Keratinocyte (primary cell): ENCODE data around the gene ACTN2. TPM values are rescaled to one million over a fixed set of nuclear protein-coding genes. Genes with fewer than 3 reads are reported as not detected.

Experiments
- DNase-seq: peaks from one replicate; pipeline ENCODE4 v3.0.0-alpha.2; 2011; ENCODE audit warnings: low read depth, missing footprints, low spot score
- FAIRE-seq: peaks from 2 replicates; lab custom pipeline; 2011; peaks lifted over from hg19 to GRCh38; lab: Jason Lieb, UNC
- H2AFZ ChIP-seq: 2 replicates; pipeline ENCODE4 v1.6.0; 2012; ENCODE audit warnings: low read length, control low read depth, inconsistent platforms; ENCODE audit not compliant: control insufficient read depth
- H3K27ac ChIP-seq: 2 replicates; pipeline ENCODE4 v1.5.1; 2011; ENCODE audit warnings: low read length; ENCODE audit not compliant: control insufficient read depth, insufficient read depth
- H3K27me3 ChIP-seq: 3 replicates; pipeline ENCODE4 v1.6.0; 2011; ENCODE audit warnings: low read length; ENCODE audit not compliant: control insufficient read depth, insufficient read depth; ENCODE audit errors: extremely low read depth
- H3K36me3 ChIP-seq, 2 experiments: 2 replicates in 1 of 2; 3 replicates in 1 of 2; pipeline ENCODE4 v1.5.1; 2011; ENCODE audit warnings: low read length in 2 of 2, mild to moderate bottlenecking in 1 of 2; ENCODE audit not compliant: control insufficient read depth in 2 of 2, insufficient read depth in 2 of 2; ENCODE audit errors: extremely low read depth in 1 of 2
- H3K4me1 ChIP-seq: 3 replicates; pipeline ENCODE4 v1.5.1; 2011; ENCODE audit warnings: low read length; ENCODE audit not compliant: control insufficient read depth, insufficient read depth; ENCODE audit errors: extremely low read depth
- H3K4me2 ChIP-seq: 3 replicates; pipeline ENCODE4 v1.6.0; 2011; ENCODE audit warnings: low read depth, low read length; ENCODE audit not compliant: control insufficient read depth, insufficient read depth; ENCODE audit errors: extremely low read depth
- H3K4me3 ChIP-seq, 3 experiments: fragments of 200-600 bp in 1 of 3; sonication (generic) in 1 of 3; 2 replicates in 2 of 3; 3 replicates in 1 of 3; pipeline ENCODE4 v1.5.1; 2011 to 2016; ENCODE audit warnings: low read length in 3 of 3, mild to moderate bottlenecking in 3 of 3, control low read depth in 2 of 3, inconsistent platforms in 1 of 3, low read depth in 1 of 3, mixed read lengths in 1 of 3, mixed run types in 1 of 3, moderate library complexity in 1 of 3; ENCODE audit not compliant: control insufficient read depth in 2 of 3, insufficient read depth in 2 of 3; ENCODE audit errors: extremely low read depth in 1 of 3
- H3K79me2 ChIP-seq: 2 replicates; pipeline ENCODE4 v1.6.0; 2012; ENCODE audit warnings: low read length; ENCODE audit not compliant: control insufficient read depth, insufficient read depth
- H3K9ac ChIP-seq: 3 replicates; pipeline ENCODE4 v1.6.0; 2011; ENCODE audit warnings: low read length; ENCODE audit not compliant: control insufficient read depth, insufficient read depth; ENCODE audit errors: extremely low read depth
- H3K9me1 ChIP-seq: 3 replicates; pipeline ENCODE4 v1.6.0; 2011; ENCODE audit warnings: low read length; ENCODE audit not compliant: control insufficient read depth, insufficient read depth; ENCODE audit errors: extremely low read depth
- H3K9me3 ChIP-seq: 2 replicates; pipeline ENCODE4 v1.5.1; 2012; ENCODE audit warnings: low read depth, low read length; ENCODE audit not compliant: control insufficient read depth
- H4K20me1 ChIP-seq: 3 replicates; pipeline ENCODE4 v1.6.0; 2011; ENCODE audit warnings: low read length; ENCODE audit not compliant: control insufficient read depth, insufficient read depth; ENCODE audit errors: extremely low read depth
- CTCF ChIP-seq, 3 experiments: IDR thresholded peaks in 1 of 3; conservative IDR thresholded peaks in 1 of 3; optimal IDR thresholded peaks in 1 of 3; 2 replicates in 2 of 3; 3 replicates in 1 of 3; pipeline versions ENCODE3 to v1.5.1; 2011; ENCODE audit warnings: low read length in 3 of 3, mild to moderate bottlenecking in 3 of 3, moderate library complexity in 2 of 3, control low read depth in 1 of 3, inconsistent platforms in 1 of 3; ENCODE audit not compliant: insufficient read depth in 2 of 3; ENCODE audit errors: extremely low read depth in 1 of 3
- EZH2 ChIP-seq: IDR thresholded peaks from one replicate; pipeline ENCODE4 v1.6.1; 2012; ENCODE audit warnings: inconsistent platforms, mild to moderate bottlenecking, low read length, moderate library complexity
- dilution Hi-C: fragments of 300-500 bp; cut with MboI; formaldehyde crosslinking; loops from one replicate; pipeline ENCODE4 v1.7.0; 2020; ENCODE audit warnings: low sequenced_read_pairs; ENCODE audit not compliant: extremely low pct_ligation_motif_present
- polyA plus RNA-seq, 5 experiments: library from polyadenylated mRNA; depleted of rRNA in 3 of 5; stranded (reverse) in 3 of 5; stranded (forward) in 1 of 5; unstranded in 1 of 5; fragments of >200 nt; gene quantifications; 1 replicate in 1 of 5; 2 replicates in 3 of 5; 3 replicates in 1 of 5; pipeline versions ENCODE4 v1.2.1 to v1.2.3, GENCODE V29; 2011 to 2012; ENCODE audit warnings: missing spikeins in 2 of 5, low read depth in 1 of 5, low replicate concordance in 1 of 5

ACTN2 gene
- polyA plus RNA-seq, 1 donor (not counting 4 experiments of a cell fraction or from before 2014, with no cell fraction given): not detected

GRCh38 chr1:236725668-236726067 lies 39.4 kb downstream of the ACTN2 start:
- dilution Hi-C loops: no loop called here
- no peak for FAIRE-seq
- no peaks in the 10 kb centered on the region for H3K27me3 ChIP-seq
- H3K36me3 ChIP-seq: no peaks in the 10 kb centered on the region
- H3K9me3 ChIP-seq: no peaks in the 10 kb centered on the region
- no peak overlapping the region for H3K9ac ChIP-seq
- no peak overlapping the region for H3K27ac ChIP-seq
- no peaks in the 10 kb centered on the region for H3K79me2 ChIP-seq
- H2AFZ ChIP-seq: no peak overlapping the region
- H4K20me1 ChIP-seq: no peaks in the 10 kb centered on the region
- no peaks in the 10 kb centered on the region for H3K4me1 ChIP-seq
- no peak for TF ChIP-seq CTCF (optimal IDR thresholded peaks at IDR 0.05 in 1 of 3, IDR thresholded peaks at IDR 0.05 in 1 of 3, conservative IDR thresholded peaks at IDR 0.05 in 1 of 3; ENCODE audit: extremely low read depth in 1 of 3, insufficient read depth in 2 of 3, low read length in 3 of 3)
- no peak for TF ChIP-seq EZH2
- H3K4me3 ChIP-seq: no peak overlapping the region
- no peak for DNase-seq
- no peak overlapping the region for H3K4me2 ChIP-seq
- no peaks in the 10 kb centered on the region for H3K9me1 ChIP-seq

- Histone ChIP-seq H3K4me1 (no peaks in the 10 kb centered on the region), H3K9me3 (no peaks in the 10 kb centered on the region), H3K79me2 (no peaks in the 10 kb centered on the region), H3K9ac (no peak overlapping the region), H3K9me1 (no peaks in the 10 kb centered on the region), H3K4me3 (no peak overlapping the region), H3K27ac (no peak overlapping the region), H3K4me2 (no peak overlapping the region), H3K27me3 (no peaks in the 10 kb centered on the region), H2AFZ (no peak overlapping the region), H4K20me1 (no peaks in the 10 kb centered on the region), H3K36me3 (no peaks in the 10 kb centered on the region)
- DNase-seq: no peak
- dilution Hi-C loops: no loop called here
- FAIRE-seq: no peak
- TF ChIP-seq EZH2 (no peak), CTCF (optimal IDR thresholded peaks at IDR 0.05 in 1 of 3, IDR thresholded peaks at IDR 0.05 in 1 of 3, conservative IDR thresholded peaks at IDR 0.05 in 1 of 3; ENCODE audit: extremely low read depth in 1 of 3, insufficient read depth in 2 of 3, low read length in 3 of 3) (no peak)
These were observed 41.2 kb downstream of the ACTN2 start for GRCh38 chr1:236727521-236727920.
